HEK293 (cell line): Measurements from ENCODE around the gene VPS9D1.

ENCODE experiments used
- CTCF ChIA-PET: fragments of 350-600 bp; formaldehyde crosslinking; extraction: SDS; loops from one replicate; lab custom pipeline; 2021; ENCODE audit warnings: antibody characterized with exemption; lab: Yijun Ruan, JAX
- POLR2A ChIA-PET: fragments of 300-600 bp; formaldehyde crosslinking; extraction: SDS; loops from one replicate; lab custom pipeline; 2020; ENCODE audit warnings: antibody characterized with exemption, inconsistent platforms; lab: Yijun Ruan, JAX
- H3K27ac ChIP-seq: fragments of 200-500 bp; sonication (Bioruptor generic); 2 replicates; pipeline ENCODE4 v1.5.1; 2014; ENCODE audit warnings: low read depth, low read length, control low read depth, inconsistent platforms; ENCODE audit errors: extremely low read depth
- H3K36me3 ChIP-seq, 2 experiments: fragments of 200-500 bp in 1 of 2; sonication (Bioruptor generic) in 1 of 2; 1 replicate in 1 of 2; 2 replicates in 1 of 2; pipeline ENCODE4 v1.5.1; 2014 to 2017; ENCODE audit warnings: inconsistent platforms in 2 of 2, low read length in 2 of 2; ENCODE audit not compliant: control insufficient read depth in 2 of 2, insufficient read depth in 1 of 2
- H3K4me1 ChIP-seq: fragments of 200-500 bp; sonication (Bioruptor generic); 2 replicates; pipeline ENCODE4 v1.5.1; 2014; ENCODE audit warnings: mild to moderate bottlenecking, low read length, inconsistent platforms; ENCODE audit not compliant: control insufficient read depth, insufficient read depth
- H3K4me3 ChIP-seq: 2 replicates; pipeline ENCODE4 v1.5.1; 2011; ENCODE audit warnings: low read depth, mild to moderate bottlenecking, control low read depth, low read length, moderate library complexity
- H3K9me3 ChIP-seq: fragments of 200-500 bp; sonication (Bioruptor generic); 2 replicates; pipeline ENCODE4 v1.5.1; 2014; ENCODE audit warnings: low read depth, low read length, inconsistent platforms; ENCODE audit not compliant: control insufficient read depth, insufficient read depth
- FEZF1 ChIP-seq: fragments of 450-650 bp; formaldehyde crosslinking; IDR thresholded peaks from 2 replicates; pipeline ENCODE4 v1.5.1; 2016; ENCODE audit warnings: missing biosample characterization, missing genetic modification characterization
- GLIS1 ChIP-seq: fragments of 450-650 bp; formaldehyde crosslinking; IDR thresholded peaks from 2 replicates; pipeline ENCODE4 v1.5.1; 2016; ENCODE audit warnings: missing biosample characterization, missing genetic modification characterization
- HOXA7 ChIP-seq: sonication (generic); formaldehyde crosslinking; IDR thresholded peaks from 2 replicates; pipeline ENCODE4 v1.8.1; 2022; ENCODE audit warnings: missing genetic modification reagents, borderline replicate concordance
- HOXC10 ChIP-seq: sonication (generic); formaldehyde crosslinking; IDR thresholded peaks from 2 replicates; pipeline ENCODE4 v1.8.1; 2023; ENCODE audit warnings: mild to moderate bottlenecking, missing genetic modification reagents
- KLF1 ChIP-seq: fragments of 450-650 bp; formaldehyde crosslinking; IDR thresholded peaks from 2 replicates; pipeline ENCODE4 v1.5.1; 2016; ENCODE audit warnings: missing biosample characterization, missing genetic modification characterization
- OSR2 ChIP-seq: fragments of 450-650 bp; formaldehyde crosslinking; IDR thresholded peaks from 2 replicates; pipeline ENCODE4 v1.5.1; 2016; ENCODE audit warnings: missing biosample characterization, missing genetic modification characterization
- PRDM6 ChIP-seq: fragments of 450-650 bp; formaldehyde crosslinking; IDR thresholded peaks from 2 replicates; pipeline ENCODE4 v1.5.1; 2017; ENCODE audit warnings: missing biosample characterization, missing genetic modification characterization
- ZBTB20 ChIP-seq: fragments of 450-650 bp; formaldehyde crosslinking; IDR thresholded peaks from 2 replicates; pipeline ENCODE4 v1.5.1; 2016; ENCODE audit warnings: missing biosample characterization, missing genetic modification characterization
- ZBTB44 ChIP-seq: fragments of 450-650 bp; IDR thresholded peaks from 2 replicates; pipeline ENCODE4 v1.5.1; 2018; ENCODE audit warnings: missing biosample characterization, mild to moderate bottlenecking, missing genetic modification characterization
- ZBTB48 ChIP-seq: fragments of 450-650 bp; formaldehyde crosslinking; IDR thresholded peaks from 2 replicates; pipeline ENCODE4 v1.5.1; 2016; ENCODE audit warnings: missing biosample characterization, missing genetic modification characterization
- ZIC2 ChIP-seq: fragments of 450-650 bp; formaldehyde crosslinking; IDR thresholded peaks from 2 replicates; pipeline ENCODE4 v1.5.1; 2016; ENCODE audit warnings: missing biosample characterization, missing genetic modification characterization
- ZNF138 ChIP-seq: fragments of 450-650 bp; formaldehyde crosslinking; IDR thresholded peaks from 2 replicates; pipeline ENCODE4 v1.5.1; 2016; ENCODE audit warnings: missing biosample characterization, missing genetic modification characterization, borderline replicate concordance
- ZNF157 ChIP-seq: fragments of 450-650 bp; formaldehyde crosslinking; IDR thresholded peaks from 2 replicates; pipeline ENCODE4 v1.5.1; 2016; ENCODE audit warnings: missing biosample characterization, missing genetic modification characterization
- ZNF2 ChIP-seq: fragments of 450-650 bp; formaldehyde crosslinking; IDR thresholded peaks from 2 replicates; pipeline ENCODE4 v1.5.1; 2016; ENCODE audit warnings: missing biosample characterization, missing genetic modification characterization
- ZNF248 ChIP-seq: fragments of 450-650 bp; formaldehyde crosslinking; IDR thresholded peaks from 2 replicates; pipeline ENCODE4 v1.5.1; 2017; ENCODE audit warnings: missing biosample characterization, missing genetic modification characterization
- ZNF354C ChIP-seq: fragments of 450-650 bp; formaldehyde crosslinking; IDR thresholded peaks from 2 replicates; pipeline ENCODE4 v1.5.1; 2016; ENCODE audit warnings: missing biosample characterization, missing genetic modification characterization, low read depth, borderline replicate concordance
- ZNF596 ChIP-seq: fragments of 450-650 bp; IDR thresholded peaks from 2 replicates; pipeline ENCODE4 v1.5.0; 2018; ENCODE audit warnings: missing biosample characterization, mild to moderate bottlenecking, missing genetic modification characterization, moderate library complexity
- ZNF664 ChIP-seq: fragments of 450-650 bp; formaldehyde crosslinking; IDR thresholded peaks from 2 replicates; pipeline ENCODE4 v1.5.1; 2016; ENCODE audit warnings: missing biosample characterization, missing genetic modification characterization
- ZNF692 ChIP-seq: fragments of 450-650 bp; formaldehyde crosslinking; IDR thresholded peaks from 2 replicates; pipeline ENCODE4 v1.5.1; 2016; ENCODE audit warnings: missing biosample characterization, missing genetic modification characterization
- ZNF777 ChIP-seq: fragments of 450-650 bp; formaldehyde crosslinking; IDR thresholded peaks from 2 replicates; pipeline ENCODE4 v1.5.1; 2017; ENCODE audit warnings: missing biosample characterization, missing genetic modification characterization, borderline replicate concordance
- ZNF830 ChIP-seq: fragments of 450-650 bp; IDR thresholded peaks from 2 replicates; pipeline ENCODE4 v1.5.0; 2018; ENCODE audit warnings: missing biosample characterization, missing genetic modification characterization, low read depth, mild to moderate bottlenecking, moderate library complexity
- ZSCAN16 ChIP-seq: fragments of 450-650 bp; formaldehyde crosslinking; IDR thresholded peaks from 2 replicates; pipeline ENCODE4 v1.5.1; 2016; ENCODE audit warnings: missing biosample characterization, missing genetic modification characterization
- ZSCAN30 ChIP-seq: fragments of 450-650 bp; IDR thresholded peaks from 2 replicates; pipeline ENCODE4 v1.5.1; 2018; ENCODE audit warnings: missing biosample characterization, mild to moderate bottlenecking, missing genetic modification characterization, moderate library complexity
- TF ChIP-seq, protein P1 (sequence below): fragments of 450-650 bp; formaldehyde crosslinking; IDR thresholded peaks from 2 replicates; pipeline ENCODE4 v1.5.1; 2017; ENCODE audit warnings: missing biosample characterization, mild to moderate bottlenecking, missing genetic modification characterization, moderate library complexity
- TF ChIP-seq, protein P2 (sequence below): fragments of 450-650 bp; formaldehyde crosslinking; IDR thresholded peaks from 2 replicates; pipeline ENCODE4 v1.5.1; 2016; ENCODE audit warnings: missing biosample characterization, missing genetic modification characterization
- TF ChIP-seq, protein P3 (sequence below): fragments of 450-650 bp; formaldehyde crosslinking; IDR thresholded peaks from 2 replicates; pipeline ENCODE4 v1.5.1; 2017; ENCODE audit warnings: missing biosample characterization, missing genetic modification characterization

VPS9D1 gene

GRCh38 chr16:89687092-89687940, 33.4 kb downstream of the VPS9D1 start (continued):
- TF ChIP-seq ZBTB48 (tag by site-specific recombination) (peak; percentile 66; the same call in 1 of the 2 replicates), OSR2 (tag by site-specific recombination) (no peak), KLF1 (tag by site-specific recombination) (peak; percentile 39), ZBTB44 (tag by site-specific recombination) (no peak), GLIS1 (tag by site-specific recombination) (peak; percentile 5; the same call in 1 of the 2 replicates), ZNF596 (tag by site-specific recombination) (0 out of 2 replicates have a peak, but pooled peaks have one; percentile 1), ZIC2 (tag by site-specific recombination) (0 out of 2 replicates have a peak, but pooled peaks have one; percentile 11), ZNF2 (tag by site-specific recombination) (peak; percentile 14; the same call in 1 of the 2 replicates), ZNF692 (tag by site-specific recombination) (peak; percentile 70), ZBTB20 (tag by site-specific recombination) (0 out of 2 replicates have a peak, but pooled peaks have one; percentile 51), ZSCAN30 (tag by site-specific recombination) (0 out of 2 replicates have a peak, but pooled peaks have one; percentile 14)
- TF ChIP-seq, protein P1, sequence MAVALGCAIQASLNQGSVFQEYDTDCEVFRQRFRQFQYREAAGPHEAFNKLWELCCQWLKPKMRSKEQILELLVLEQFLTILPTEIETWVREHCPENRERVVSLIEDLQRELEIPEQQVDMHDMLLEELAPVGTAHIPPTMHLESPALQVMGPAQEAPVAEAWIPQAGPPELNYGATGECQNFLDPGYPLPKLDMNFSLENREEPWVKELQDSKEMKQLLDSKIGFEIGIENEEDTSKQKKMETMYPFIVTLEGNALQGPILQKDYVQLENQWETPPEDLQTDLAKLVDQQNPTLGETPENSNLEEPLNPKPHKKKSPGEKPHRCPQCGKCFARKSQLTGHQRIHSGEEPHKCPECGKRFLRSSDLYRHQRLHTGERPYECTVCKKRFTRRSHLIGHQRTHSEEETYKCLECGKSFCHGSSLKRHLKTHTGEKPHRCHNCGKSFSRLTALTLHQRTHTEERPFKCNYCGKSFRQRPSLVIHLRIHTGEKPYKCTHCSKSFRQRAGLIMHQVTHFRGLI, result peak; percentile 68

DNA sequence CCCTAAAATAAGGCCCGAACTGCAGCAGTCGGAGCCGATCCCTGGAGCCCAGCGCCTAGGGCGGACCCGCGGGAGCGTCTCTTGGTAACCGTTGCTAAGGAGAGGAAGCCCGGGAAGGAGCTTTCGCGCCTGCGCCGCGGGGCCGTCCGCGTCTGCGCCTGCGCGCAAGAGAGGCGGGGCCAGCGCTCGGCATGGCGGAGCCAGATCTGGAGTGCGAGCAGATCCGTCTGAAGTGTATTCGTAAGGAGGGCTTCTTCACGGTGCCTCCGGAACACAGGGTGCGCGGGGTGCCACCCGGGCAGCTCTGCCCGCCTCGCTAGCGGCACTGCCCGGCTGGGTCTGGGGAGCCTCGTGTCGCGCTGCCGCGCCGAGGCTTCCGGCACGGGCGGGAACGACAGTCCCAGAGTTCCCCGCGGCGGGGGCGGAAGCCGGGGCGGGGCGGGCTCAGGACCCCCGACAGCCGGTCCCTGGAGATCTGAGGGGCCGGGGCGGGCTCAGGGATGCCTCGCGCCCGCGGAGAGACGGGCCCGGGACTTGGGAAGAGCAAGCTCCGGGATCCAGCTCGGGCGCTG, 34.1 kb downstream of the VPS9D1 start, which contains the start of gene CDK10:
TSS of gene CDK10 (plus strand) at position 170 of the 572 bp plus-strand sequence. CDS start at position 192, 22 bp downstream.
- H3K9me3 ChIP-seq, result no peaks in the 10 kb centered on the region
- H3K36me3 ChIP-seq, result peaks cover 0 to 23% of the 10 kb centered on the region in 2 experiments; a peak in 1 of 3 replicates
- peak within 1 kb of the TSS; percentile 79 for H3K27ac ChIP-seq
- H3K4me1 ChIP-seq, result no peaks in the 10 kb centered on the region
- H3K4me3 ChIP-seq, result peak within 1 kb of the TSS; percentile 74
- ChIA-PET CTCF (no interaction called here), POLR2A (interaction anchor here (0.5 to 1.4 kb wide), 13 partner anchors 8 to 541 kb away, joined by 3 to 10 read pairs (median 4); partner anchors contain the start of genes CHMP1A, SPATA2L and SPATA33)
- no peak for TF ChIP-seq PRDM6 (tag by site-specific recombination)
- no peak for TF ChIP-seq ZNF157 (tag by site-specific recombination)
- TF ChIP-seq, protein P2, sequence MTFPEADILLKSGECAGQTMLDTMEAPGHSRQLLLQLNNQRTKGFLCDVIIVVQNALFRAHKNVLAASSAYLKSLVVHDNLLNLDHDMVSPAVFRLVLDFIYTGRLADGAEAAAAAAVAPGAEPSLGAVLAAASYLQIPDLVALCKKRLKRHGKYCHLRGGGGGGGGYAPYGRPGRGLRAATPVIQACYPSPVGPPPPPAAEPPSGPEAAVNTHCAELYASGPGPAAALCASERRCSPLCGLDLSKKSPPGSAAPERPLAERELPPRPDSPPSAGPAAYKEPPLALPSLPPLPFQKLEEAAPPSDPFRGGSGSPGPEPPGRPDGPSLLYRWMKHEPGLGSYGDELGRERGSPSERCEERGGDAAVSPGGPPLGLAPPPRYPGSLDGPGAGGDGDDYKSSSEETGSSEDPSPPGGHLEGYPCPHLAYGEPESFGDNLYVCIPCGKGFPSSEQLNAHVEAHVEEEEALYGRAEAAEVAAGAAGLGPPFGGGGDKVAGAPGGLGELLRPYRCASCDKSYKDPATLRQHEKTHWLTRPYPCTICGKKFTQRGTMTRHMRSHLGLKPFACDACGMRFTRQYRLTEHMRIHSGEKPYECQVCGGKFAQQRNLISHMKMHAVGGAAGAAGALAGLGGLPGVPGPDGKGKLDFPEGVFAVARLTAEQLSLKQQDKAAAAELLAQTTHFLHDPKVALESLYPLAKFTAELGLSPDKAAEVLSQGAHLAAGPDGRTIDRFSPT, result peak; percentile 51; the same call in 1 of the 2 replicates
- TF ChIP-seq, protein P3, sequence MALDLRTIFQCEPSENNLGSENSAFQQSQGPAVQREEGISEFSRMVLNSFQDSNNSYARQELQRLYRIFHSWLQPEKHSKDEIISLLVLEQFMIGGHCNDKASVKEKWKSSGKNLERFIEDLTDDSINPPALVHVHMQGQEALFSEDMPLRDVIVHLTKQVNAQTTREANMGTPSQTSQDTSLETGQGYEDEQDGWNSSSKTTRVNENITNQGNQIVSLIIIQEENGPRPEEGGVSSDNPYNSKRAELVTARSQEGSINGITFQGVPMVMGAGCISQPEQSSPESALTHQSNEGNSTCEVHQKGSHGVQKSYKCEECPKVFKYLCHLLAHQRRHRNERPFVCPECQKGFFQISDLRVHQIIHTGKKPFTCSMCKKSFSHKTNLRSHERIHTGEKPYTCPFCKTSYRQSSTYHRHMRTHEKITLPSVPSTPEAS (tag by site-specific recombination), result no peak
- TF ChIP-seq ZNF354C (tag by site-specific recombination), result no peak
- TF ChIP-seq ZSCAN16 (tag by site-specific recombination), result no peak
- TF ChIP-seq HOXC10, result no peak
- TF ChIP-seq FEZF1 (tag by site-specific recombination), result no peak
- no peak for TF ChIP-seq ZNF664 (tag by site-specific recombination)
- TF ChIP-seq ZNF138, result no peak
- TF ChIP-seq ZNF777, result no peak
- no peak for TF ChIP-seq ZNF248 (tag by site-specific recombination)
- no peak for TF ChIP-seq HOXA7 (CRISPR knock-in tag)
- TF ChIP-seq ZNF830, result no peak
